ENCODE measurements around the gene KLHL22.

DNA sequence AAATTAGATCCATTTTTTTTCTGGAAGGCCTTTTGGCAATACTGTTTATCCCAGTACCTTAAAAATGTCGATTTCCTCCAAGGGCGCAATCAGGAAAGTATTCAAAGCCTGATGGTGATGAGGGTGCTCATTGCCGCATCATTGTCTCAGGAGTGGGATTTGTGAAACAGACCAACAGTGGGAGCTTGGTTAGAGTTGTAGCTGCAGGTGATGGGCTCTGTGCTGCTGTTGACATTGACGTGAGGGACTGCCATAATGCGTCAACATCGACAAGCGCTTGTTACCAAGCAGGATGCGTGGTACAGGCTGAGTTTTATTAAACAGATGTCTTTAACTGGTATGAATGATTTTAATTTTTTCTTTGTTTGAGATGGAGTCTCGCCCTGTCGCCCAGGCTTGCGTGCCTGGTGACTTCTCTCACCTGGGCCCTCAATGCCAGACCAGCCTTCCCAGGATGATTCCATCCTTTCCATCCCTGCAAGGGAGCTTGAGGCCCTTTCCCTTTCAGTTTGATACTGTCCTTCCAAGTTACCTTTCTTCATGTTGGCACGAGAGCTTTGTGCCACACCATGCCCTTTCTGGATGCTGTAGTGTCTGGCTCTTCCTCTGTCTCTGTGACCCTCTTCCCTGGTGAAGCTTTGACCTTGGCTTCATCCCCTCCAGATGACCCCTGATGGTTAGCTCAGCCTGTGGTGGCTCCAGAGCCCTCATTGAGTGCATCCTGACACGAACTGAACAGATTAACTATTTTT, 22.4 kb upstream of the KLHL22 start:
- TF ChIP-seq, protein P1, sequence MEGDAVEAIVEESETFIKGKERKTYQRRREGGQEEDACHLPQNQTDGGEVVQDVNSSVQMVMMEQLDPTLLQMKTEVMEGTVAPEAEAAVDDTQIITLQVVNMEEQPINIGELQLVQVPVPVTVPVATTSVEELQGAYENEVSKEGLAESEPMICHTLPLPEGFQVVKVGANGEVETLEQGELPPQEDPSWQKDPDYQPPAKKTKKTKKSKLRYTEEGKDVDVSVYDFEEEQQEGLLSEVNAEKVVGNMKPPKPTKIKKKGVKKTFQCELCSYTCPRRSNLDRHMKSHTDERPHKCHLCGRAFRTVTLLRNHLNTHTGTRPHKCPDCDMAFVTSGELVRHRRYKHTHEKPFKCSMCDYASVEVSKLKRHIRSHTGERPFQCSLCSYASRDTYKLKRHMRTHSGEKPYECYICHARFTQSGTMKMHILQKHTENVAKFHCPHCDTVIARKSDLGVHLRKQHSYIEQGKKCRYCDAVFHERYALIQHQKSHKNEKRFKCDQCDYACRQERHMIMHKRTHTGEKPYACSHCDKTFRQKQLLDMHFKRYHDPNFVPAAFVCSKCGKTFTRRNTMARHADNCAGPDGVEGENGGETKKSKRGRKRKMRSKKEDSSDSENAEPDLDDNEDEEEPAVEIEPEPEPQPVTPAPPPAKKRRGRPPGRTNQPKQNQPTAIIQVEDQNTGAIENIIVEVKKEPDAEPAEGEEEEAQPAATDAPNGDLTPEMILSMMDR (IDR thresholded peaks at IDR 0.05), result no peak
- TF ChIP-seq POLR2A (IDR thresholded peaks at IDR 0.05), result no peak
